HepG2 (cell line): ENCODE results near the gene C16orf87. TPM values are rescaled to one million over a fixed set of nuclear protein-coding genes. Genes with fewer than 3 reads are reported as not detected.

Experiments
- AGO1 ChIP-seq: fragments of 200-400 bp; formaldehyde crosslinking; IDR thresholded peaks from 2 replicates; pipeline ENCODE4 v1.6.1; 2017; ENCODE audit warnings: mild to moderate bottlenecking, low read depth, low read length, moderate library complexity; ENCODE audit not compliant: poor library complexity, severe bottlenecking
- AKNA ChIP-seq: sonication (generic); formaldehyde crosslinking; IDR thresholded peaks from 2 replicates; pipeline ENCODE4 v1.4.0; 2020; ENCODE audit warnings: missing genetic modification reagents, borderline replicate concordance
- ATF1 ChIP-seq: IDR thresholded peaks from 2 replicates; pipeline ENCODE4 v1.6.1; 2016; ENCODE audit warnings: mild to moderate bottlenecking, control low read depth
- CHD4 ChIP-seq: fragments of 200-600 bp; sonication (generic); IDR thresholded peaks from 2 replicates; pipeline ENCODE4 v1.7.0; 2017; ENCODE audit warnings: mild to moderate bottlenecking, low read length, borderline replicate concordance
- DR1 ChIP-seq: sonication (generic); formaldehyde crosslinking; IDR thresholded peaks from 2 replicates; pipeline ENCODE4 v1.8.0; 2021; ENCODE audit warnings: mild to moderate bottlenecking, missing genetic modification reagents, inconsistent platforms
- ETV5 ChIP-seq: IDR thresholded peaks from 2 replicates; pipeline ENCODE4 v1.6.1; 2018; ENCODE audit warnings: missing biosample characterization, missing genetic modification reagents, inconsistent platforms, borderline replicate concordance
- HDAC2 ChIP-seq: sonication (generic); formaldehyde crosslinking; IDR thresholded peaks from 2 replicates; pipeline ENCODE4 v1.4.0; 2020; ENCODE audit warnings: missing genetic modification reagents
- IKZF1 ChIP-seq: fragments of 450-650 bp; IDR thresholded peaks from 2 replicates; pipeline ENCODE4 v1.7.1; 2016
- POLR2G ChIP-seq: fragments of 200-400 bp; formaldehyde crosslinking; IDR thresholded peaks from 2 replicates; pipeline ENCODE4 v1.6.1; 2018; ENCODE audit warnings: mild to moderate bottlenecking, low read depth, low read length, moderate library complexity
- SMAD9 ChIP-seq: sonication (generic); formaldehyde crosslinking; IDR thresholded peaks from 2 replicates; pipeline ENCODE4 v1.5.1; 2020; ENCODE audit warnings: mild to moderate bottlenecking, missing genetic modification reagents
- SNAI1 ChIP-seq: sonication (generic); formaldehyde crosslinking; IDR thresholded peaks from 2 replicates; pipeline ENCODE4 v1.5.0; 2020; ENCODE audit warnings: mild to moderate bottlenecking, missing genetic modification reagents, borderline replicate concordance
- TBX3 ChIP-seq: fragments of 450-650 bp; IDR thresholded peaks from 2 replicates; pipeline ENCODE4 v1.6.1; 2017; ENCODE audit warnings: antibody characterized with exemption, mild to moderate bottlenecking, inconsistent platforms, borderline replicate concordance
- ZBTB20 ChIP-seq: sonication (generic); formaldehyde crosslinking; IDR thresholded peaks from 2 replicates; pipeline ENCODE4 v1.8.1; 2023; ENCODE audit warnings: missing genetic modification reagents, low read depth, mild to moderate bottlenecking, borderline replicate concordance
- ZBTB7B ChIP-seq: sonication (generic); formaldehyde crosslinking; IDR thresholded peaks from 2 replicates; pipeline ENCODE4 v1.4.0; 2020; ENCODE audit warnings: missing genetic modification reagents
- ZNF124 ChIP-seq: sonication (generic); formaldehyde crosslinking; IDR thresholded peaks from 2 replicates; pipeline ENCODE4 v1.4.0; 2020; ENCODE audit warnings: missing genetic modification reagents
- ZNF382 ChIP-seq: sonication (generic); formaldehyde crosslinking; IDR thresholded peaks from 2 replicates; pipeline ENCODE4 v1.5.0; 2020; ENCODE audit warnings: missing genetic modification reagents, mild to moderate bottlenecking, borderline replicate concordance
- ZNF503 ChIP-seq: sonication (generic); formaldehyde crosslinking; IDR thresholded peaks from 2 replicates; pipeline ENCODE4 v1.4.0; 2020; ENCODE audit warnings: missing genetic modification reagents
- ZNF605 ChIP-seq: sonication (generic); formaldehyde crosslinking; IDR thresholded peaks from 2 replicates; pipeline ENCODE4 v1.8.0; 2022; ENCODE audit warnings: mild to moderate bottlenecking, missing genetic modification reagents
- ZNF652 ChIP-seq: IDR thresholded peaks from 2 replicates; pipeline ENCODE4 v1.6.1; 2016; ENCODE audit warnings: low read depth, borderline replicate concordance
- ZNF660 ChIP-seq: sonication (generic); formaldehyde crosslinking; IDR thresholded peaks from 2 replicates; pipeline ENCODE4 v1.5.1; 2020; ENCODE audit warnings: mild to moderate bottlenecking, low read depth, missing genetic modification reagents, borderline replicate concordance
- ZSCAN31 ChIP-seq: sonication (generic); formaldehyde crosslinking; IDR thresholded peaks from 2 replicates; pipeline ENCODE4 v1.5.0; 2020; ENCODE audit warnings: low read depth, mild to moderate bottlenecking, missing genetic modification reagents
- polyA plus RNA-seq, 8 experiments: library from polyadenylated mRNA; depleted of rRNA in 3 of 8; stranded (reverse) in 7 of 8; unstranded in 1 of 8; fragments of >200 nt; fragmentation: Illumina TruSeq in 4 of 8; extraction: Trizol in 4 of 8; gene quantifications; 2 replicates each; pipeline versions ENCODE4 v1.2.1 to v1.2.3, GENCODE V29; 2011 to 2016; ENCODE audit warnings: low read depth in 4 of 8, missing spikeins in 1 of 8, mixed read lengths in 1 of 8; ENCODE audit not compliant: insufficient read depth in 1 of 8
- total RNA-seq, 5 experiments: library from RNA; depleted of rRNA; stranded (reverse); fragments of >200 nt; fragmentation: Illumina TruSeq; extraction: Trizol; gene quantifications; 2 replicates each; pipeline ENCODE4 v1.2.3, GENCODE V29; 2016; ENCODE audit warnings: low read depth in 1 of 5

The C16orf87 gene
- total and polyA plus RNA-seq, 2 of the 13 experiments (the other 11 are each of a cell fraction or from before 2014, with no cell fraction given), result 8.6 to 19.5 TPM

- TF ChIP-seq POLR2G, result peak; percentile 85
- no peak for TF ChIP-seq ZNF382 (CRISPR knock-in tag)
- TF ChIP-seq ZNF660, result no peak
- TF ChIP-seq ATF1 (CRISPR knock-in tag), result no peak
- TF ChIP-seq ETV5 (CRISPR knock-in tag), result peak; percentile 51; the same call in 1 of the 2 replicates
- TF ChIP-seq ZNF605 (CRISPR knock-in tag), result no peak; the same call in 1 of the 2 replicates
- peak; percentile 88 for TF ChIP-seq ZBTB7B (CRISPR knock-in tag)
- no peak; the same call in 1 of the 2 replicates for TF ChIP-seq ZNF503 (CRISPR knock-in tag)
- no peak for TF ChIP-seq IKZF1
- TF ChIP-seq ZNF124, result no peak
- TF ChIP-seq CHD4, result no peak
- 0 out of 2 replicates have a peak, but pooled peaks have one; percentile 15 for TF ChIP-seq TBX3
- TF ChIP-seq SMAD9 (CRISPR knock-in tag), result peak; percentile 82
- no peak for TF ChIP-seq ZNF652 (CRISPR knock-in tag)
- peak; percentile 90 for TF ChIP-seq ZSCAN31 (CRISPR knock-in tag)
- TF ChIP-seq DR1, result peak; percentile 84
- peak; percentile 77 for TF ChIP-seq AGO1
- TF ChIP-seq HDAC2 (CRISPR knock-in tag), result peak; percentile 52; the same call in 1 of the 2 replicates
- TF ChIP-seq SNAI1 (CRISPR knock-in tag), result peak; percentile 74; the same call in 1 of the 2 replicates
- TF ChIP-seq ZBTB20, result no peak
- no peak for TF ChIP-seq AKNA (CRISPR knock-in tag)
Observed at GRCh38 chr16:46789499-46790414, 41.2 kb downstream of the C16orf87 start (continued).
